ENCODE data around the gene PLCB4.

DNA sequence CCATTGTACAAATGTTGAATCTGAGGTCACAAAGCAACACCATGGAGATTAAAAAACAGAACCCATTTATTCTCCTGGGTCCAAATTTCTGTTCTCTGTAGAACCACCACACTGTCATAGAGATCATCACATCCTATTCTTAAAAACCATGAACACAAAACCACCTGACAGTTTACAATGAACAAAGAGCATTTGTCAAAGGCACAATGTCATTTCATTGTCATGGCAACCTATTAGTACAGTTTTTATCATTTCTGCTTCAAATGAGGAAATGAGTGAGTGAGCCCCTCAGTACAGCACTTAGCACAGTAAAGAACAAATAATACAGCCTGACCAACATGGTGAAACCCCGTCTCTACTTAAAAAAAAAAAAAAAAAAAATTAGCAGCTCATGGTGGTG is 422.4 kb downstream of the PLCB4 start:
- TF ChIP-seq POLR2A (IDR thresholded peaks at IDR 0.05), result no peak
- TF ChIP-seq, protein P1, sequence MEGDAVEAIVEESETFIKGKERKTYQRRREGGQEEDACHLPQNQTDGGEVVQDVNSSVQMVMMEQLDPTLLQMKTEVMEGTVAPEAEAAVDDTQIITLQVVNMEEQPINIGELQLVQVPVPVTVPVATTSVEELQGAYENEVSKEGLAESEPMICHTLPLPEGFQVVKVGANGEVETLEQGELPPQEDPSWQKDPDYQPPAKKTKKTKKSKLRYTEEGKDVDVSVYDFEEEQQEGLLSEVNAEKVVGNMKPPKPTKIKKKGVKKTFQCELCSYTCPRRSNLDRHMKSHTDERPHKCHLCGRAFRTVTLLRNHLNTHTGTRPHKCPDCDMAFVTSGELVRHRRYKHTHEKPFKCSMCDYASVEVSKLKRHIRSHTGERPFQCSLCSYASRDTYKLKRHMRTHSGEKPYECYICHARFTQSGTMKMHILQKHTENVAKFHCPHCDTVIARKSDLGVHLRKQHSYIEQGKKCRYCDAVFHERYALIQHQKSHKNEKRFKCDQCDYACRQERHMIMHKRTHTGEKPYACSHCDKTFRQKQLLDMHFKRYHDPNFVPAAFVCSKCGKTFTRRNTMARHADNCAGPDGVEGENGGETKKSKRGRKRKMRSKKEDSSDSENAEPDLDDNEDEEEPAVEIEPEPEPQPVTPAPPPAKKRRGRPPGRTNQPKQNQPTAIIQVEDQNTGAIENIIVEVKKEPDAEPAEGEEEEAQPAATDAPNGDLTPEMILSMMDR (IDR thresholded peaks at IDR 0.05), result no peak

All from lower leg skin (tissue), 3 donors.